H9 (cell line): ENCODE measurements around the gene ZNF212. TPM values are rescaled to one million over a fixed set of nuclear protein-coding genes. Genes with fewer than 3 reads are reported as not detected.

Experiments used
- DNase-seq: peaks from one replicate; pipeline ENCODE4 v3.0.0-alpha.2; 2017
- H2AFZ ChIP-seq: one replicate; pipeline ENCODE4 v1.6.1; 2013; ENCODE audit warnings: mild to moderate bottlenecking, low read length, control low read depth, moderate library complexity
- H2AK5ac ChIP-seq: 2 replicates; pipeline ENCODE4 v1.6.1; 2013; ENCODE audit warnings: low read length, control low read depth, mixed read lengths; ENCODE audit not compliant: insufficient read length
- H2BK120ac ChIP-seq: one replicate; pipeline ENCODE4 v1.6.1; 2013; ENCODE audit warnings: low read depth, mild to moderate bottlenecking, low read length, control low read depth, inconsistent platforms; ENCODE audit not compliant: poor library complexity, severe bottlenecking
- H2BK12ac ChIP-seq: 2 replicates; pipeline ENCODE4 v1.6.1; 2013; ENCODE audit warnings: low read length, control low read depth, mixed read lengths, low read depth; ENCODE audit not compliant: insufficient read length
- H2BK15ac ChIP-seq: 2 replicates; pipeline ENCODE4 v1.6.1; 2013; ENCODE audit warnings: low read depth, low read length, control low read depth
- H2BK20ac ChIP-seq: one replicate; pipeline ENCODE4 v1.6.1; 2013; ENCODE audit warnings: low read depth, mild to moderate bottlenecking, low read length, control low read depth, inconsistent platforms; ENCODE audit not compliant: poor library complexity, severe bottlenecking
- H2BK5ac ChIP-seq: 2 replicates; pipeline ENCODE4 v1.6.1; 2013; ENCODE audit warnings: low read length, control low read depth, mixed read lengths; ENCODE audit not compliant: insufficient read length
- H3K14ac ChIP-seq: 2 replicates; pipeline ENCODE4 v1.6.1; 2013; ENCODE audit warnings: low read length, control low read depth; ENCODE audit not compliant: insufficient read depth
- H3K18ac ChIP-seq: 2 replicates; pipeline ENCODE4 v1.6.1; 2013; ENCODE audit warnings: low read depth, mild to moderate bottlenecking, mixed read lengths, low read length, control low read depth; ENCODE audit not compliant: insufficient read length
- H3K23ac ChIP-seq: 2 replicates; pipeline ENCODE4 v1.6.1; 2013; ENCODE audit warnings: low read length, control low read depth, mixed read lengths, low read depth; ENCODE audit not compliant: insufficient read length
- H3K23me2 ChIP-seq: 2 replicates; pipeline ENCODE4 v1.6.1; 2013; ENCODE audit warnings: low read depth, mild to moderate bottlenecking, mixed read lengths, low read length, control low read depth; ENCODE audit not compliant: insufficient read length, poor library complexity, severe bottlenecking
- H3K27ac ChIP-seq: 2 replicates; pipeline ENCODE4 v1.5.1; 2013; ENCODE audit warnings: low read length, control low read depth, mixed read lengths, low read depth; ENCODE audit not compliant: insufficient read length
- H3K27me3 ChIP-seq: 2 replicates; pipeline ENCODE4 v1.6.1; 2013; ENCODE audit warnings: low read length, control low read depth, inconsistent platforms; ENCODE audit not compliant: insufficient read depth
- H3K4ac ChIP-seq: 2 replicates; pipeline ENCODE4 v1.6.1; 2013; ENCODE audit warnings: low read depth, mild to moderate bottlenecking, control low read depth, inconsistent platforms, low read length, moderate library complexity
- H3K4me1 ChIP-seq: 2 replicates; pipeline ENCODE4 v1.6.1; 2013; ENCODE audit warnings: low read length, control low read depth, inconsistent platforms; ENCODE audit not compliant: insufficient read depth
- H3K4me2 ChIP-seq: 2 replicates; pipeline ENCODE4 v1.6.1; 2013; ENCODE audit warnings: low read length, control low read depth, mixed read lengths; ENCODE audit not compliant: insufficient read length, insufficient read depth
- H3K56ac ChIP-seq: 2 replicates; pipeline ENCODE4 v1.6.1; 2013; ENCODE audit warnings: low read depth, mild to moderate bottlenecking, mixed read lengths, low read length, control low read depth; ENCODE audit not compliant: insufficient read length
- H3K79me1 ChIP-seq: 2 replicates; pipeline ENCODE4 v1.6.1; 2013; ENCODE audit warnings: low read depth, mild to moderate bottlenecking, moderate library complexity, low read length, control low read depth, inconsistent platforms; ENCODE audit not compliant: insufficient read depth, poor library complexity, severe bottlenecking
- H3K79me2 ChIP-seq: 2 replicates; pipeline ENCODE4 v1.6.1; 2013; ENCODE audit warnings: low read length, control low read depth, inconsistent platforms; ENCODE audit not compliant: insufficient read depth
- H3K9ac ChIP-seq: 2 replicates; pipeline ENCODE4 v1.6.1; 2013; ENCODE audit warnings: low read length, control low read depth, mixed read lengths; ENCODE audit not compliant: insufficient read length; ENCODE audit errors: extremely low read depth
- H3K9me3 ChIP-seq: one replicate; pipeline ENCODE4 v1.6.1; 2013; ENCODE audit warnings: low read depth, low read length, inconsistent platforms; ENCODE audit not compliant: control insufficient read depth
- H3T11ph ChIP-seq: one replicate; pipeline ENCODE4 v1.6.1; 2013; ENCODE audit warnings: mild to moderate bottlenecking, low read length, control low read depth, inconsistent platforms
- H4K20me1 ChIP-seq: one replicate; pipeline ENCODE4 v1.6.1; 2013; ENCODE audit not compliant: control insufficient read depth, insufficient read length, insufficient read depth
- H4K5ac ChIP-seq: 2 replicates; pipeline ENCODE4 v1.6.1; 2013; ENCODE audit warnings: low read depth, mild to moderate bottlenecking, mixed read lengths, low read length, control low read depth; ENCODE audit not compliant: insufficient read length
- H4K8ac ChIP-seq: replicated peaks from 2 replicates; pipeline ENCODE4 v1.6.1; 2013; ENCODE audit warnings: low read length, control low read depth, mixed read lengths, low read depth; ENCODE audit not compliant: insufficient read length
- H4K91ac ChIP-seq: 2 replicates; pipeline ENCODE4 v1.6.1; 2013; ENCODE audit warnings: low read depth, mild to moderate bottlenecking, moderate library complexity, mixed read lengths, low read length, control low read depth; ENCODE audit not compliant: insufficient read length
- H3K27ac Mint-ChIP-seq, 3 experiments: 2 replicates in 2 of 3; 3 replicates in 1 of 3; pipeline ENCODE4 v1.8.0; 2020 to 2021; ENCODE audit warnings: mixed read lengths in 3 of 3, mild to moderate bottlenecking in 1 of 3, moderate library complexity in 1 of 3
- H3K27me3 Mint-ChIP-seq: 2 replicates; pipeline ENCODE4 v1.8.0; 2021; ENCODE audit warnings: low read depth, mild to moderate bottlenecking, moderate library complexity, mixed read lengths
- H3K36me3 Mint-ChIP-seq, 3 experiments: 2 replicates in 2 of 3; 3 replicates in 1 of 3; pipeline ENCODE4 v1.8.0; 2020 to 2021; ENCODE audit warnings: low read depth in 3 of 3, mixed read lengths in 3 of 3; ENCODE audit not compliant: insufficient read depth in 1 of 3
- H3K4me1 Mint-ChIP-seq, 2 experiments: 2 replicates each; pipeline ENCODE4 v1.8.0; 2020; ENCODE audit warnings: mixed read lengths in 2 of 2
- H3K4me3 Mint-ChIP-seq, 2 experiments: 2 replicates in 1 of 2; 3 replicates in 1 of 2; pipeline ENCODE4 v1.8.0; 2020 to 2021; ENCODE audit warnings: mild to moderate bottlenecking in 2 of 2, mixed read lengths in 2 of 2, moderate library complexity in 1 of 2
- H3K9me3 Mint-ChIP-seq, 2 experiments: 2 replicates in 1 of 2; 3 replicates in 1 of 2; pipeline ENCODE4 v1.8.0; 2020; ENCODE audit warnings: mild to moderate bottlenecking in 2 of 2, mixed read lengths in 2 of 2, moderate library complexity in 1 of 2
- WGBS: extraction: QIAGEN DNeasy Blood & Tissue Kit; methylation state at CpG from one replicate; pipeline ENCODE4 v1.1.7; 2013; ENCODE audit warnings: missing lambda C conversion rate, low lambda C conversion rate, mixed read lengths; ENCODE audit not compliant: insufficient read length; ENCODE audit errors: extremely low coverage; 5-methylcytosine and 5-hydroxymethylcytosine counted together
- total RNA-seq: library from RNA; stranded (reverse); gene quantifications from 2 replicates; pipeline ENCODE4 v1.2.1, GENCODE V29; 2021
- TF ChIP-seq, protein P1 (sequence below): fragments of 200-600 bp; sonication (generic); conservative IDR thresholded peaks from 3 replicates; pipeline ENCODE4 v1.8.0; 2021; ENCODE audit warnings: antibody characterized with exemption, mild to moderate bottlenecking

Gene ZNF212
- total RNA-seq, 1 experiment from 2014 or later, result 21.1 TPM

DNA sequence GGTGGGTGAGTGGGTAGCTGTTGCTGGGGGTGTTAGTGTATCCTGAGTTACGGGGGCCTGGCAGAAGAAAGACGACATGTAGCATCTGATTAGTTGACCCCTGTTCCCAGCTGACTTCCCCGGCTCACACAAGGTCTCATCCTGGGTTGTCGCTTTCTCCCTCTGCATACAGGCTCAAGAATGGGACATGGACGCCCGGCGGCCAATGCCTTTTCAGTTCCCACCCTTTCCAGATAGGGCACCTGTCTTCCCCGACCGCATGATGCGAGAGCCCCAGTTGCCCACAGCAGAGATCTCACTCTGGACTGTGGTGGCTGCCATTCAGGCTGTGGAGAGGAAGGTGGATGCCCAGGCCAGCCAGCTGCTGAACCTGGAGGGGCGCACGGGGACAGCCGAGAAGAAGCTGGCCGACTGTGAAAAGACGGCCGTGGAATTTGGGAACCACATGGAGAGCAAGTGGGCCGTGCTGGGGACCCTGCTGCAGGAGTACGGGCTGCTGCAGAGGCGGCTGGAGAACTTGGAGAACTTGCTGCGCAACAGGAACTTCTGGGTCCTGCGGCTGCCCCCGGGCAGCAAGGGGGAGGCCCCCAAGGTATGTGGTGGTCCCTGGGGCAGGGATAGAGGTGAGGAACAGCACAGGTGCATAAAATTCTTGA is 41.2 kb upstream of the ZNF212 start:
- Histone ChIP-seq H3K9ac (no peak overlapping the region), H3K79me1 (peaks cover 3% of the 10 kb centered on the region), H3K56ac (no peak overlapping the region), H3K4me1 (no peaks in the 10 kb centered on the region), H2BK12ac (no peak overlapping the region), H3K18ac (no peak overlapping the region), H2BK20ac (no peak overlapping the region), H2BK15ac (no peak overlapping the region), H2BK120ac (no peak overlapping the region), H3K4me2 (no peak overlapping the region), H3K27ac (no peak overlapping the region), H2AK5ac (no peak overlapping the region), H3K4ac (no peak overlapping the region), H3T11ph (no peak overlapping the region), H3K27me3 (no peaks in the 10 kb centered on the region), H3K79me2 (peaks cover 3% of the 10 kb centered on the region; the same call in 1 of the 2 replicates), H2BK5ac (no peak overlapping the region), H2AFZ (no peak overlapping the region), H3K23me2 (peaks cover 7% of the 10 kb centered on the region), H3K14ac (no peak overlapping the region), H4K8ac (no peak overlapping the region), H3K23ac (no peak overlapping the region), H4K5ac (no peak overlapping the region), H4K20me1 (no peaks in the 10 kb centered on the region), H3K9me3 (no peaks in the 10 kb centered on the region), H4K91ac (no peak overlapping the region)
- H3K27ac Mint-ChIP-seq, result peak overlapping the region in 1 of 3 experiments; percentile 59; a peak in 1 of 7 replicates
- no CpG with 5 or more reads among the region's 22 CpGs for WGBS
- H3K27me3 Mint-ChIP-seq, result no peaks in the 10 kb centered on the region
- no peak for DNase-seq
- H3K36me3 Mint-ChIP-seq, result peaks cover 40 to 63% (median 58%) of the 10 kb centered on the region in 3 experiments
- H3K9me3 Mint-ChIP-seq, result no peaks in the 10 kb centered on the region; a peak in 1 of 5 replicates
- peak overlapping the region in 1 of 2 experiments; percentile 40; a peak in 1 of 5 replicates for H3K4me3 Mint-ChIP-seq
- peaks cover 12 to 21% of the 10 kb centered on the region in 2 experiments for H3K4me1 Mint-ChIP-seq
- TF ChIP-seq, protein P1, sequence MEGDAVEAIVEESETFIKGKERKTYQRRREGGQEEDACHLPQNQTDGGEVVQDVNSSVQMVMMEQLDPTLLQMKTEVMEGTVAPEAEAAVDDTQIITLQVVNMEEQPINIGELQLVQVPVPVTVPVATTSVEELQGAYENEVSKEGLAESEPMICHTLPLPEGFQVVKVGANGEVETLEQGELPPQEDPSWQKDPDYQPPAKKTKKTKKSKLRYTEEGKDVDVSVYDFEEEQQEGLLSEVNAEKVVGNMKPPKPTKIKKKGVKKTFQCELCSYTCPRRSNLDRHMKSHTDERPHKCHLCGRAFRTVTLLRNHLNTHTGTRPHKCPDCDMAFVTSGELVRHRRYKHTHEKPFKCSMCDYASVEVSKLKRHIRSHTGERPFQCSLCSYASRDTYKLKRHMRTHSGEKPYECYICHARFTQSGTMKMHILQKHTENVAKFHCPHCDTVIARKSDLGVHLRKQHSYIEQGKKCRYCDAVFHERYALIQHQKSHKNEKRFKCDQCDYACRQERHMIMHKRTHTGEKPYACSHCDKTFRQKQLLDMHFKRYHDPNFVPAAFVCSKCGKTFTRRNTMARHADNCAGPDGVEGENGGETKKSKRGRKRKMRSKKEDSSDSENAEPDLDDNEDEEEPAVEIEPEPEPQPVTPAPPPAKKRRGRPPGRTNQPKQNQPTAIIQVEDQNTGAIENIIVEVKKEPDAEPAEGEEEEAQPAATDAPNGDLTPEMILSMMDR, result no peak
